Ureter (tissue), 1 donor: Measurements from ENCODE around the gene SLC25A21. TPM values are rescaled to one million over a fixed set of nuclear protein-coding genes. Genes with fewer than 3 reads are reported as not detected.
"Not testable (repeated sequence)": the region's sequence is repeated elsewhere in the genome, so short reads cannot be mapped to it uniquely, and the experiment has no call there.

Experiments used
- DNase-seq: peaks from one replicate; pipeline ENCODE4 v3.0.0-alpha.2; 2020; ENCODE audit warnings: low spot score
- total RNA-seq: library from RNA; stranded (reverse); gene quantifications from one replicate; pipeline ENCODE4 v1.2.4, GENCODE V29; 2023
- donor health status: DM: yes; HTN: yes; CAD: no.

Gene SLC25A21
- total RNA-seq = 2.2 TPM

DNA sequence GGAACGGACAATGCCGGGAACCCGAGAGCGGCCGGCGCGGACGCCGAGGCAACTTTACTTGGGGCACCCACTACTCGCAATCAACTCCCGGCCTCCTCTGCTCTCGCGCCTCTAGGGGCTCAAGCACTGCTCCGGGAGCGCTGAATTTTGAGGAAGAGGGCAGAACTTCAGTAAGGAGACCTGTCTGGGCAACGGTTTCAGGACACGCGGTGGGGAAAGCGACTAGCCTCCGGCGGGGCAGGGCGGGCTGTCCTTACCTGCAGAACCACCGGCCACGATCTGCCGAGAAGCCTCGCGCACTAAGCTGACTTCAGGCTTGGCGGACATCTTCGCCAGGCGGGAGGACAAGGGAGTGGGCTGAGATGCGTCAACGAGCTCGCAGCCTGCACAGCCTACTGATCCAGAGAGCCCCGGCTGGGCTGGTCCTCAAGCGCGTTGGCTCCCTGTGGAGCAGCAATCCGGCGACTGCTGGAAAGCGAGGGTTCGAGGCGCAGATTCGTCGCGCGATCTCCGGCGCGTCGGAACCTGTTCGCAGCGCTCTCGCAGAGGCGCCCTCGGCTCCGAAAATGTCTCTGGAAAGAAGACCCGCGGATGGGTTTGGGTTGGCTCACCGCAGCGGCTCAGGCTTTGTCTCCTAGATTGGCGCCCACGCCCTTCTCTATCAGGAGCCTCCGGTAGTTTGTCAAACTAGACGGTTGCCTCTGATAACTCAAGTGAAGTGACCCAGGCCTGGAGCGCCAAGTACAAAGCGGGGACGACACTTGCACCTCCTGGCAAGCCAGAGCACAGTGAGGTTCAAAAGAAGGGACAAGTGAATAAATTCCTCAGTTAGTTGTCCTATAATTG is at the start of gene SLC25A21:
Gene SLC25A21, minus strand, starts transcription at position 583 of the 846 bp plus-strand sequence.
- peak; percentile 76 for DNase-seq

- no peak for DNase-seq
Observed at GRCh38 chr14:37221073-37221472, 48.7 kb upstream of the SLC25A21 start.

- DNase-seq = no peak
Observed at GRCh38 chr14:37215345-37215744, 42.9 kb upstream of the SLC25A21 start.

DNA sequence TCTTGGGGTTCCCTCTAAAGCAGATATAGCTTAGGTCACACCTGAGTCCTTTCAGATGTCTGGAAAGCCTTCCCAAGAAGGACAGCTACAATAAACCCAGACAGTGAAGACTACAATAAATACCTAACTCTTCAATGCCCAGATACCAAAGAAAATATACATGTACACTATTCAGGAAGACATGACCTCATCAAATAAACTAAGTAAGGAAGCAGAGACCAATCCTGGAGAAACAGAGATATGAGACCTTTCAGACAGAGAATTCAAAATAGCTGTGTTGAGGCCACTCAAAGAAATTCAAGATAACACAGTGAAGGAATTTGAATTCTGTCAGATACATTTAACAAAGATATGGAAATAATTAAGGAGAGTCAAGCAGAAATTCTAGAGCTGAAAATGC is 40.6 kb upstream of the SLC25A21 start:
- no peak for DNase-seq

DNA sequence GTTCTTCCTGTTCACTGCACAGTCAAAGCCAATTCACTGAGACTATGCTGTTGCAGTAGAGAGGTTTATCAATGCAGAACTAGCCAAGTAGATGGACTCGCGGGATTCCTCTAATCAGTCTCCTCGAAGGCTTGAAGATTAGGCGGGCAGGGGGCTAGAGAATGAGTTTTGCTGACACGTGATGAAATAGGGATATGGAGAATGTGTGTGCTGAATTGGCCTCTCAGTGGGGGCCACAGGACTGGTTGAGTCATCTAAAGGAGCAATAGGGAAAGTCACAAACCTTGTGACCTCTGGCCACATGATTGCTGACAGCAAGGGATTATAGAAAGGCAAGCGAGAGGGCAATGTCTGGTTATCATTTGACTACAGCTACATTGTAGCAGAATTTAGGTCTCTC is 38.0 kb upstream of the SLC25A21 start:
- no peak for DNase-seq

GRCh38 chr14:37209617-37210016 is 37.2 kb upstream of the SLC25A21 start:
- DNase-seq = not testable (repeated sequence)

DNA sequence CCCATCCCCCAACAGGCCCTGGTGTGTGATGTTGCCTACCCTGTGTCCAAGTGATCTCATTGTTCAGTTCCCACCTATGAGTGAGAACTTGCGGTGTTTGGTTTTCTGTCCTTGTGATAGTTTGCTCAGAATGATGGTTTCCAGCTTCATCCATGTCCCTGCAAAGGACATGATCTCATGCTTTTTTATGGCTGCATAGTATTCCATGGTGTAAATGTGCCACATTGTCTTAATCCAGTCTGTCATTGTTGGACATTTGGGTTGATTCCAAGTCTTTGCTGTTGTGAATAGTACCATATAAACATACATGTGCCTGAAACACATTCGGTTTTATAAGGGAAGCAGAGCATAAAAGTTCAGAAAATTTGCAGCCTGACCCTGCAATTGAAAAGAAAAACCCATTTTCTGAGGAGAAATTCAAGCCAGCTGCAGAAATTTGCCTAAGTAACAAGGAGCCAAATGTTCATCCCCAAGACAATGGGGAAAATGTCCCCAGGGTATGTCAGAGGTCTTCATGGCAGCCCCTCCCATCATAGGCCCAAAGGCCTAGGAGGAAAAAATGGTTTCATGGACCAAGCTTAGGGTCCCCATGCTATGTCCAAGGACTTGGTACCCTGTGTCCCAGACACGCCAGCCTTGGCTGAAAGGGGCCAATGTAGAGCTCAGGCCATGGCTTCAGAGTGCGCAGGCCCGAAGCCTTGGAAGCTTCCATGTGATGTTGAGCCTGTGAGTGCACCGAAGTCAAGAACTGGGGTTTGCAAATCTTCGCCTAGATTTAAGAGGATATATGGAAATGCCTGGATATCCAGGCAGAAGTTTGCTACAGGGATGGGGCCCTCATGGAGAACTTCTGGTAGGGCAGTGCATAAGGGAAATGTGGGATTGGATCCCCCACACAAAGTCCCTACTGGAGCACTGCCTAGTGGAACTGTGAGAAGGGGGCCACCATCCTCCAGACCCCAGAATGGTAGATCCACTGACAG is 33.5 kb upstream of the SLC25A21 start:
- DNase-seq = not testable (repeated sequence)

DNA sequence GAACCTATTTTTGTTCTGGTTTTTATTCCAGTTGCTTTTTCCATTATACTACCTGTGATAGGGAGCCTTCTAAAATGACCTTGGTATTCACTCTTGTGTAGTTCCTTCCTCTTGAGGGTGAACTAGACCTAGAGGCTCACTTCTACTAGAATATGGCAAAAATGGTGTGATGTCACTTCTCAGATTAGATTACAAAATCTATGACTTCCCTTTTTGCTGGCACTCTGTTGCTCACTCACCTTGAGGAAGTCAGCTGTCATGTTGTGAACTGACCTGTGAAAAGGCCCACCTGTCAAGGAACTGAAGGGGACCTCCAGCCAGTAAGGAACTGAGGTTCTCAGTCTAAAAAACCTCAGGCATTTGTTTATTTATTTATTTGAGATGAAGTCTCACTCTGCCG is 31.0 kb upstream of the SLC25A21 start:
- no peak for DNase-seq

DNA sequence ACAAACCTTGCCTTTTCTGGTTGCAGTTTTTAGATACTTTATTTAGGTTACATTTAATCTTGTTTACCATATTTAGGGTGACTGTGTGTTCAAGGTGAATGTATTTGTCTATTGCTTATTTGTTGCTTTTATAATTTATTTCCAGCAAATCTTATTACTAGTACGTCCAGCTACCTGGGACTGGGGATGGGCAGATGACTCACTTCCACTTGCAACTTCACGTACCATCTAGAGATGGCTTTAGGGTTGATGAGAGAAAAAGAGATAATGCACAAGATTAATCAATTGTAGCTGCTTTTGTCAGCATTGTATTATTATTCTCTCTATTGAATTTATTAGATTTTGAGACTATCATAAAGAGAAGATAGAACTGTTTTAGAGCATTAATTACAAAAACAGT is 30.4 kb upstream of the SLC25A21 start:
- DNase-seq = no peak

GRCh38 chr14:37202265-37202664 is 29.9 kb upstream of the SLC25A21 start:
- no peak for DNase-seq

DNA sequence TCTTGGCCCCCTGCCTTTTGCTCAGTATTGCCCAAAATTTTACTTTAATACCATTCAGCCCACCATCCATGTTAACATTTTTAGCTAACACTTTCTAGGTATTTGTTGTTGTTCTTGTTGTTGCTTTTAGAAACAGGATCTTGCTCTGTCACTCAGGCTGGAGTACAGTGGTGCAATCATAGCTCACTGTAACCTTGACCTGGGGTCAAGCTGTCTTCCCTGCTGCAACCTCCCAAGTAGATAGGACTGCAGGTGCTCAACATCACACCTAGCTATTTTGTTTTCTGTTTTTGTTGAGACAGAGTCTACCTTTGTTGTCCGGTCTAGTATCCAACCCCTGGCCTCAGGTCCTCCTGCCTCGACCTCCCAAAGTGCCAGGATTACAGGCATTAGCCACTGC is 29.3 kb upstream of the SLC25A21 start:
- DNase-seq = no peak

- DNase-seq = no peak
Observed at GRCh38 chr14:37198907-37199306, 26.5 kb upstream of the SLC25A21 start.

GRCh38 chr14:37198273-37198598 is 25.8 kb upstream of the SLC25A21 start:
- no peak for DNase-seq

DNA sequence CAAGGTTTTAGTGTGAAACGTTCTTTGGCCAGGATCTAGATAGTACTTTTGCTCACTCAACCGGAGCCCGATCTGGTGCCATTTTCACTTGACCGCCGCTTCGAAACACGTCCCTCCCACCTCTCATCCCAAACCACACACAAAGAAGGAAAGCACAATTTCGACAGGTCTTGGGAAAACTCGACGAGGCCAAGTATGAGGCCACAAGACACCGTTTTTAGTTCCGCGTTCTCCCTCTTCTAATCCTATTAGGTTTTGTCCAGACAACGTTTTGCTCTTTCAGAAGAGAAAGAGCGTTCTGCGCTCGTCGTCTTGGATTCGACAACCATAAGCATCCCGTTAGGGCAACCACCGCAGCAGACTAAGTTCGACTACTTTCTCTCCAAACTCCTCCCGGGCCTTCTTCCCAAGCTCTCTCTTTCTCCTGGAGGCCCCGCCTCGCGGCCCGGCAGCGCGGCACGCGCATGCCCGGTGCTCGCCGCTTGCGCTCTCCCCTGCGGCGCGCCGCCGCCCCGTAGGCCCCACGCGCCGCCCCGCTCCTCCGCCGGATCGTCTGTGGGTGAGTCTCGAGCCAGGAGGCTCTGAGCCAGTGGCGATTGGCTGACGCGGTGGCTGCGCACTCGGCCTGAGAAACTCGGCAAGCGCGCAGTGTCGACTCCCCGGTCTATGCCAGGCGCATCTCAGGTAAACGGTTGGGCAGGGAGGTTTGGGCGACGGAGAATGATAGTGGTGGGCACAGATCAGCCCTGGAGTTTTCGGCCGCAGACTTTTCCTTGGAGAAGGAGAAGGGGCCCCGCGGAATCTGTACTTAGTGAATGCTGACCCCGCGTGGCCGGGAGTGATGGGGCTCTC is 25.2 kb upstream of the SLC25A21 start, which contains the start of gene MIPOL1:
Gene MIPOL1, plus strand, starts transcription at position 517 of the 852 bp plus-strand sequence. CDS start 49,952 bp downstream, outside the sequence.
- DNase-seq = peak; percentile 81

DNA sequence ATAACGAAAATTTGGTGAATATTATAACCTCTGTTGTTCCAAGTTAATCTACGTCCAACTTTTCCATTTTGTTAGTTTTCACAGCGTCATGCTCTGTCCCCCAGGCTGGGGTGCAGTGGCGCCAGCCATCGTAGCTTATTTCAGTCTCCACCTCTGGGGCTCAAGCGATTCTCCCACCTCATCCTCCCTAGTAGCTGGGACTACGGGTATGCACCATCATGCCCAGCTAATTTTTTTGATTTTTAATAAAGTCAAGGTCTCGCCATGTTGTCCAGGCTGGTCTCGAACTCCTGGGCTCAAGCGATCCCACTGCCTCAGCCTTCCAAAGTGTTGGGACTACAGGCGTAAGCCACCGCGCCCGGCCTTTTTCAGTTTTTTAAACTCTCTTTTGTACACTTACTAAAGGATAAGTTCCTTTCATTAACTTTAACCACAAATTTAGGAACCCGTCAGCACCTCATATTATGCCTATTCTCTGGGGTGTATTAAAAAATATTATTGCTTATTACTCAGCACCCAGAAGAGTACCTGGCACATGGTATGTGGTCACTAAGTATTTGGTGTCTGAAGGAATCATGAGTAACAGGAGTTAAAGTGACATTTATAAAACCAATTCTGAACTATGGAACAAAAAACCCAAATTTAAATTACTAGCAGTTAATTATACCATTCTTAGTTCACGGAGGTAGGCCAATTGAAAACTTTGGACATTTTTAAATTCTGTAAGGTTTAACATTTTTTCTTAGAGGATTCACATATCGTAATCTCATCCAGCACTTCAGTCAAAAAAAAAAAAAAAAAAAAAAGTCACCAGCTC is 24.4 kb upstream of the SLC25A21 start:
- no peak for DNase-seq

GRCh38 chr14:37195327-37195726 is 22.9 kb upstream of the SLC25A21 start:
- no peak for DNase-seq

- DNase-seq = no peak
Observed at GRCh38 chr14:37194698-37195097, 22.3 kb upstream of the SLC25A21 start.

DNA sequence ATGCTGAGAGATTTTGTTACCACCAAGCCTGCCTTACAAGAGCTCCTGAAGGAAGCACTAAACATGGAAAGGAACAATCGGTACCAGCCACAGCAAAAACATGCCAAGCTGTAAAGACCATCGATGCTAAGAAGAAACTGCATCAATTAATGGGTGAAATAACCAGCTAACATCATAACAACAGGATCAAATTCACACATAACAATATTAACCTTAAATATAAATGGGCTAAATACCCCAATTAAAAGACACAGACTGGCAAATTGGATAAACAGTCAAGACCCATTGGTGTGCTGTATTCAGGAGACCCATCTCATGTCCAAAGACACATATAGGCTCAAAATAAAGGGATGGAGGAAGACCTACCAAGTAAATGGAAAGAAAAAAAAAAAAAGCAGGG is 17.3 kb upstream of the SLC25A21 start:
- DNase-seq = not testable (repeated sequence)

DNA sequence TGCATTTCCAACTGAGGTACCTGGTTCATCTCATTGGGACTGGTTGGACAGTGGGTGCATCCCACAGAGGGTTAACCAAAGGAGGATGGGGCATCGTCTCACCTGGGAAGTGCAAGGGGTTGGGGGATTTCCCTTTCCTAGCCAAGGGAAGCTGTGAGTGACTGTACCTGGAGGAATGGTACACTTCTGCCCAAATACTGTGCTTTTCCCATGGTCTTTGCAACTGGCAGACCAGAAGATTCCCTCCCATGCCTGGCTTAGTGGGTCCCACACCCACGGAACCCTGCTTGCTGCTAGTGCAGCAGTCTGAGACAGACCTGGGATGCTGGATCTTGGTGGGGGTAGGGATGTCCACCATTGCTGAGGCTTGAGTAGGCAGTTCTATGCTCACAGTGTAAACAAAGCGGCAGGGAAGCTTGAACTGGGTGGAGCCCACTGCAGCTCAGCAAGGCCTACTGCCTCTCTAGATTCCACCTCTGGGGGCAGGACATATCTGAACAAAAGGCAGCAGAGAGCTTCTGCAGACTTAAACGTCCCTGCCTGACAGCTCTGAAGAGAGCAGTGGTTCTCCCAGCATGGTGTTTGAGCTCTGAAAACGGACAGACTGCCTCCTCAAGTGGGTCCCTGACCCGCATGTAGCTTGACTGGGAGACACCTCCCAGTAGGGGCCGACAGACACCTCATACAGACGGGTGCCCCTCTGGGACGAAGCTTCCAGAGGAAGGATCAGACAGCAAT is 15.6 kb upstream of the SLC25A21 start:
- not testable (repeated sequence) for DNase-seq

DNA sequence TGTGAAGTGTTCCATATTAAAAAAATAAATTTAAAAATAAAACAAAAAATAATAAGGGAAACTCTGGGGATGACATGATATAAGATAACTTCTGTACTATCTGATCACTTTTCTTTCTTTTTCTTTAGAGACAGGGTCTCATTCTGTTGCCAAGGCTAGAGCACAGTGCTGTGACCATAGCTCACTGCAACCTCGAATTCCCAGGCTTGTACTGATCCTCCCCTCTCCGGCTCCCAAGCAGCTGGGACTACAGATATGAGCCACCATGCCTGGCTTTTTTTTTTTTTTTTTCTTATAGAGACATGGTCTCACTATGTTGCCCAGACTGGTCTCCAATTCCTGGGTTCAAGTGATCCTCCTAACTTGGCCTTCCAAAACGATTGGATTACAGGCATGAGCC is 14.9 kb upstream of the SLC25A21 start:
- DNase-seq = no peak
